ENCODE data around the gene MYO3B.

GRCh38 chr2:170433448-170433847 is 255.5 kb downstream of the MYO3B start:
- TF ChIP-seq, protein P1, sequence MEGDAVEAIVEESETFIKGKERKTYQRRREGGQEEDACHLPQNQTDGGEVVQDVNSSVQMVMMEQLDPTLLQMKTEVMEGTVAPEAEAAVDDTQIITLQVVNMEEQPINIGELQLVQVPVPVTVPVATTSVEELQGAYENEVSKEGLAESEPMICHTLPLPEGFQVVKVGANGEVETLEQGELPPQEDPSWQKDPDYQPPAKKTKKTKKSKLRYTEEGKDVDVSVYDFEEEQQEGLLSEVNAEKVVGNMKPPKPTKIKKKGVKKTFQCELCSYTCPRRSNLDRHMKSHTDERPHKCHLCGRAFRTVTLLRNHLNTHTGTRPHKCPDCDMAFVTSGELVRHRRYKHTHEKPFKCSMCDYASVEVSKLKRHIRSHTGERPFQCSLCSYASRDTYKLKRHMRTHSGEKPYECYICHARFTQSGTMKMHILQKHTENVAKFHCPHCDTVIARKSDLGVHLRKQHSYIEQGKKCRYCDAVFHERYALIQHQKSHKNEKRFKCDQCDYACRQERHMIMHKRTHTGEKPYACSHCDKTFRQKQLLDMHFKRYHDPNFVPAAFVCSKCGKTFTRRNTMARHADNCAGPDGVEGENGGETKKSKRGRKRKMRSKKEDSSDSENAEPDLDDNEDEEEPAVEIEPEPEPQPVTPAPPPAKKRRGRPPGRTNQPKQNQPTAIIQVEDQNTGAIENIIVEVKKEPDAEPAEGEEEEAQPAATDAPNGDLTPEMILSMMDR (IDR thresholded peaks at IDR 0.05), result no peak
- no peak for TF ChIP-seq EZH2 (IDR thresholded peaks at IDR 0.05; ENCODE audit: borderline replicate concordance, insufficient read depth, low read depth, low read length, poor library complexity, severe bottlenecking)

All from B cell (primary cell).